NB4 (cell line): ENCODE measurements around the gene GBF1.

Experiments
- MYC ChIP-seq: IDR thresholded peaks from 2 replicates; pipeline ENCODE4 v1.6.1; 2011; ENCODE audit warnings: low read depth, low read length
- POLR2A ChIP-seq: IDR thresholded peaks from 2 replicates; pipeline ENCODE4 v1.6.1; 2011; ENCODE audit warnings: mild to moderate bottlenecking; ENCODE audit not compliant: insufficient read length; ENCODE audit errors: extremely low read depth
- TF ChIP-seq, protein P1 (sequence below): IDR thresholded peaks from one replicate; pipeline ENCODE4 v1.5.1; 2012; ENCODE audit warnings: low read depth, low read length
- TF ChIP-seq, protein P2 (sequence below): IDR thresholded peaks from 2 replicates; pipeline ENCODE4 v1.6.1; 2011; ENCODE audit warnings: low read depth, low read length

DNA sequence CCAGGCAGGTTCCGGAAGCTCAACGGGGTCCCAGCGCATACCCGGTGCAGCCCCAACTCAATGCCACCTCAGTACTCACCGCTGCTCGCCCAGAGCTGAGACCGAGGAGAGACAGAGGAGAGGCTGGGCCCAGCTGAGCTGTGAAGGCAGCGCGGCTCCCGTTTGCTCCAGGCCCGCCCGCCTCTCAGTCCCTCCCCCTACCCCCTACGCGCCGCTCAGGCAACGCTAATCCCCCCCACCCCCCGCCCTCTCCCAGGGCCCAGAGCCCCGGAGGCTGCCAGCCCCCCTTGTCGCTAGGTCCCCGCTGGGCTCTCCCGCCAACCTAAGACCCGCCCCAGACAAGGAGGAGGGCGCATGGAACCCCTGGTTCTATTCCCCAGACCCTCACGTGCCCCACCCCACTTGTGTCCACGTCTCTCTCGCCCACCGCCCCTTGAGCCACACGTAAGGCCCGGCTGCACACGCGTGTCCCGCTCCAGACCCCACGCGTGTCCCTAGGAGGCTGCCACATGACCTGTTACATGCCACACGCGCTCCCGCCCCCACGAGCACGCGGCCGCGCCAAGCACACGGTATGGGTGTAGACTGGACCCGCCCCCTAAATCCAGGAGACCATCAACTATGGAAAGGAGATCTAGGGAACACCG is 173.4 kb downstream of the GBF1 start, which contains the start of gene PSD:
- TF ChIP-seq, protein P1, sequence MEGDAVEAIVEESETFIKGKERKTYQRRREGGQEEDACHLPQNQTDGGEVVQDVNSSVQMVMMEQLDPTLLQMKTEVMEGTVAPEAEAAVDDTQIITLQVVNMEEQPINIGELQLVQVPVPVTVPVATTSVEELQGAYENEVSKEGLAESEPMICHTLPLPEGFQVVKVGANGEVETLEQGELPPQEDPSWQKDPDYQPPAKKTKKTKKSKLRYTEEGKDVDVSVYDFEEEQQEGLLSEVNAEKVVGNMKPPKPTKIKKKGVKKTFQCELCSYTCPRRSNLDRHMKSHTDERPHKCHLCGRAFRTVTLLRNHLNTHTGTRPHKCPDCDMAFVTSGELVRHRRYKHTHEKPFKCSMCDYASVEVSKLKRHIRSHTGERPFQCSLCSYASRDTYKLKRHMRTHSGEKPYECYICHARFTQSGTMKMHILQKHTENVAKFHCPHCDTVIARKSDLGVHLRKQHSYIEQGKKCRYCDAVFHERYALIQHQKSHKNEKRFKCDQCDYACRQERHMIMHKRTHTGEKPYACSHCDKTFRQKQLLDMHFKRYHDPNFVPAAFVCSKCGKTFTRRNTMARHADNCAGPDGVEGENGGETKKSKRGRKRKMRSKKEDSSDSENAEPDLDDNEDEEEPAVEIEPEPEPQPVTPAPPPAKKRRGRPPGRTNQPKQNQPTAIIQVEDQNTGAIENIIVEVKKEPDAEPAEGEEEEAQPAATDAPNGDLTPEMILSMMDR, result no peak
- TF ChIP-seq MYC (no peak), POLR2A (no peak)
- TF ChIP-seq, protein P2, sequence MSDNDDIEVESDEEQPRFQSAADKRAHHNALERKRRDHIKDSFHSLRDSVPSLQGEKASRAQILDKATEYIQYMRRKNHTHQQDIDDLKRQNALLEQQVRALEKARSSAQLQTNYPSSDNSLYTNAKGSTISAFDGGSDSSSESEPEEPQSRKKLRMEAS, result no peak
